Right ventricle myocardium superior (tissue), 1 donor: ENCODE measurements around the gene MGMT. TPM values are rescaled to one million over a fixed set of nuclear protein-coding genes. Genes with fewer than 3 reads are reported as not detected.

Source experiments
- ATAC-seq: fragments of 200-7000 bp; cut with Tn5 transposase; one replicate; pipeline ENCODE4 v1.9.1; 2020; ENCODE audit warnings: mild to moderate bottlenecking; ENCODE audit not compliant: poor library complexity
- DNase-seq: peaks from one replicate; pipeline ENCODE4 v3.0.0-alpha.2; 2020
- intact Hi-C: fragments of 100-400 bp; cut with DNase I; formaldehyde crosslinking; loops from one replicate; pipeline ENCODE4 v1.11.2; 2022
- total RNA-seq: library from RNA; stranded (reverse); fragmentation: NEBNext Ultra II Directional; extraction: Animal tissue kit (Norgen Biotek cat#: 25700); gene quantifications from one replicate; pipeline ENCODE4 v1.2.1, GENCODE V29; 2021
- donor health status: DM: no; HTN: yes; CAD: no; lungs with severe emphysema.

The MGMT gene
- total RNA-seq, 1 donor from 2014 or later: 16.6 TPM

DNA sequence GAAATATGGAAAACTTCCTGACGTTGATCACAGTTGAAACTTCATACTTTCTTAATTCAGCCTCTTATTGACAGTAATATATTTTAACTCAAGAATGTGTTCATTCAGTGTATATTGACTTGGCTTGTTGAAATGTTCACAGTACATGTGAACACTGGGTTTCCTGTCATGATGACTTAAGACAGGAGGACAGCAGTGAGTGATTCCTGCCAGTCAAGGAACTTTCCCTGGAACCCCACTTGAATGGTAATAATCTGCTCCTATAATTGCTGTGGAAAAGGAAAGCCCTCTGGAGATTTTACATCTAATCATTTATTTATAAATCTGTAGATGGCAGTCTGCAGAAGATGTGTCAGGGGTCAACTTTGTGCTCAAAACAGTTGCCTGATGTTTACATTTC is 216.5 kb downstream of the MGMT start:
- ATAC-seq: no peak
- no peak for DNase-seq
- intact Hi-C loops: no loop called here

DNA sequence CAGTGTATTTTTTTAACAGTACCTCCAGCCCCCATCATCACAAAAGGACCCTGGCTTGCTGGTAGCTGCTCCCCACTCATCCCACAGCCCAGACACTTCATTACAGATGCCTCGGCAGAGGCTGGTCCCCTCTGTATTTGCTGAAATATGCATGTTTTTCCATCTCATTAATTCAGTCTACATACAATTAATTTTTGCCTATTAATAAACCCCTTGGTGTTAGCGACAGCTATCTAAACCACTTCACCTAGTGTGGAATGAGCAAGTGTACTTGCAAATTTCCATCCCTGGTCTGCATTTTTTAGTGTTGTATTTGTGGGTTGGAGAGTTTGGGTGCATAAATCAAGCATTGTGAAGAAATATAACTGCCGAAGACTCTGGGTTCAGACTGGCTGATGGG is 216.9 kb downstream of the MGMT start:
- intact Hi-C loops: no loop called here
- DNase-seq (no peak), ATAC-seq (no peak)

DNA sequence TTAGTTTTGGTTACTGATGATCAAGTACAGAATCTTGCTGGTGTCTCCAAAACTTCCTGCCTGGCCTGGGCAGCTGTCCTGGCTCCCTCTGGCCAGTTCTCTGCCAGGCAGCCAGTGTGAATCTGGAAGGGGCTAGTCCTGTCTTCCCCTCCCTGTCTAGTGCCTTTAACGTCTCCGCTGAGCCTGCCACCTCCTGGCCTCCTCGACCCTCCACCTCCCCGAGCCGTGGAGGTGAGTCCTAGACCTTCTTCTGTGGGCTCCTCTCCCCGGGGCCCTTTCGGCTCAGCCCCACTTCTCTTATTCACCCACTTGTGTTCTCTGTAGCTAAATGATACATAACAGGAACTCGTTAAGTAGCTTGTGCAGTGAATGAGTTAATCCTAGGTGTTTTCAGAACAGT is 218.2 kb downstream of the MGMT start:
- DNase-seq (no peak), ATAC-seq (no peak)
- intact Hi-C loops: no loop called here

DNA sequence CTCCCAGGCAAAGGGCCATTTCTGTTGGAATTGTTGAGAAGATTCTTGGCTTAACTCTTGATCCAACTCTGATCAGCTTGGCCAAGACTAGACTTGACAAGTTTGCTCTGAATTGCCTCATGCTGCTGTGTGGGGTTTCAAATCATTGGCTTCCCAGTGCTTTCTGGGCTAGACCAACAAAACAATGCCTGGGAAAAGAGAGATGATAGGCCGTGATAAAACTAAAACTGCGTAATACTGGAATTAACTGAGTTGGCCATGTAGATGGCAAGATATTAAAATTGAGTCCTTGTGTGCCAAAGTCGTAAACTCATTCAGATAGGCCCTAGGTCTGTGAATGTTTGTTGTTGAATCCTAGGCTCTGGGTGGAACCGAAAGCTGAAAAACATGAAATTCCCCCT is 222.6 kb downstream of the MGMT start:
- intact Hi-C loops: no loop called here
- ATAC-seq (peak; percentile 68), DNase-seq (no peak)

- DNase-seq (no peak), ATAC-seq (no peak)
- intact Hi-C loops: no loop called here
Measured at GRCh38 chr10:129690248-129691070, 223.4 kb downstream of the MGMT start.

GRCh38 chr10:129692695-129693094 is 225.7 kb downstream of the MGMT start:
- intact Hi-C loops: no loop called here
- no peak for DNase-seq
- ATAC-seq: no peak

GRCh38 chr10:129693382-129693781 is 226.3 kb downstream of the MGMT start:
- ATAC-seq: no peak
- intact Hi-C loops: no loop called here

DNA sequence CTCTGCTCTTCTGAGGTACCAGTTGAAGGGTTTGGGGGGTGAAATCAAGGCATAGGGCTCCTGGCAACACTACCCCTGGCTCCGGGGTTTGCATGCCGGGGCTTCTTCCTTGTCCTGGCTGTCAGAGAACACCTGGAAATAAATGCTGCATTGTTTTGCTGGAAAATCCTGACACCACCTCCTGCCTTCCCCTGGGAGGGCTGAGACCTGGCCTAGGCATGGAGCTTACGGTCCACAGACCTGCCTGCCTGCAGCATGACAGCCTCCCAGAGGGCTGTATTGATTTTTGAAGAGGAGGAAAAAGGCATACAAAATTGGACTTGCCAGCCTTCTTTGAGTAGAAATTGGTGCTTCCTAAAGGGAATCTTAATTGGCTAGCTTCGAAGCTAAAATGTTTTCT is 227.1 kb downstream of the MGMT start:
- DNase-seq (no peak), ATAC-seq (peak; percentile 6)

More at GRCh38 chr10:129693382-129693781, 226.3 kb downstream of the MGMT start:
- DNase-seq: no peak

DNA sequence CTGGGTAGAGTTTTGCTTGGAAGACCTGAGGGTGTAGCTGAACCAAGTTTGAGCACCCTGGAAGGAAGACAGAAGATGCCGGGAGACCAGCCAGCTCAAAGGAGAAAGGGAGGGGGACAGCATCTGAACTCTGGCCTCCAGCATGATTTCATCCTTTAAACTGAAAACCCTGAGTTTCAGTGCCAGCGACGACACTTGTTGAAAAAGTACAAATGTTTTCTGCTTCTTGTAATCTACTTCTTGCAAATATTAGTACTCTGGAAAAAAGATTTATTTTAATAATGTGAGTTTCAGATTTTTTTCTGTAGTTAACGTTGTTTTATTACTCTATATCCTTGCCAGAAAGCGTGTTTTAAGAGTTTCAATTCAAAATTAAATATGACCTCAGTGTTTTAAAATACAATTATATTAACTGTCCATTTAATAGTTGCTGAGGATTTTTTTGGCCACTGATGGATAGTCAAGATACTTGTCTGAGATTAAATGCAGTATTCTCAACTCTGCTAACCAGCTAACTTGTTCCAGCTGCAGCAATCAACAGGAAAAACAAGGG is 227.7 kb downstream of the MGMT start:
- ATAC-seq: peak; percentile 92
- DNase-seq: peak; percentile 83
- intact Hi-C loops: no loop called here

More for the DNA sequence above, 227.1 kb downstream of the MGMT start:
- intact Hi-C loops: no loop called here

DNA sequence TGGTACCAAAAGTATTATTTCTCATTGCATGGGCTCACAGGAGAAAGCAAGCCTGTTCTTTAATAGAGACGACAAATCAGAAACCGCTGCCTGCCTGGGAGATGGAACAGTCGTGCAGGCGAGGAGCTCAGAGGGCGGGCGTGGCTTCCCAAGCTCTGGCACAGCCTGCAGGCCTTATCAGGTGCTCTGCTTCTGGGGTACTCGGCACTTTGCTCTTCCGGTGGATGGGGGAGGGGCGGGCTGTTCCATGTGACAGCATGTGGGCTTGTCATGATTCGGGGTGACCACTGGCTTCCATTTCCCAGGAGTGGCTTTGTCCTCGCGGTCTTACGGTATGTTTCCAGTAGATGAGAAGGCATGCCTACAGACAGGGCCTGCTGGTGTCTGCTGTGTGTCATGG is 228.6 kb downstream of the MGMT start:
- ATAC-seq (no peak), DNase-seq (no peak)
- intact Hi-C loops: no loop called here

DNA sequence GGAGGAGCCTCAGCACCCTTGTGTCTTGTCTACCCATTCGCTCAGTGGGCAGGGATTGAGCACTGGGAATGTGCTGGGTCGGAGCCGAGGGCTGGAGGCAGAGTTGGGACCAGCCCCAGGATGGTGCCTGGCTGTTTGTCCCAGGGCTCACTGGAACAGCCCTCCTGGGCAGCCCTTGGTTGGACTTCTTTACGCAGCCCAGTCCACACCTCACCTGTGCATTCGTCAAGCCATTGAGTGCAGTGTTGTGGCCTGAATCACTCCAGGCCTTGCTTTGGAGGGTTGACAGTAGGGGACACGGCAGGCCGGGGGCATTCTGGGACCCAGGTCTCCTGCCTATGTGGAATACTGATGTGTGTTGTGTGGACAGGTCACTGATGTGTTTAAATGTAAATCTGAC is 229.6 kb downstream of the MGMT start:
- no peak for ATAC-seq
- intact Hi-C loops: no loop called here

DNA sequence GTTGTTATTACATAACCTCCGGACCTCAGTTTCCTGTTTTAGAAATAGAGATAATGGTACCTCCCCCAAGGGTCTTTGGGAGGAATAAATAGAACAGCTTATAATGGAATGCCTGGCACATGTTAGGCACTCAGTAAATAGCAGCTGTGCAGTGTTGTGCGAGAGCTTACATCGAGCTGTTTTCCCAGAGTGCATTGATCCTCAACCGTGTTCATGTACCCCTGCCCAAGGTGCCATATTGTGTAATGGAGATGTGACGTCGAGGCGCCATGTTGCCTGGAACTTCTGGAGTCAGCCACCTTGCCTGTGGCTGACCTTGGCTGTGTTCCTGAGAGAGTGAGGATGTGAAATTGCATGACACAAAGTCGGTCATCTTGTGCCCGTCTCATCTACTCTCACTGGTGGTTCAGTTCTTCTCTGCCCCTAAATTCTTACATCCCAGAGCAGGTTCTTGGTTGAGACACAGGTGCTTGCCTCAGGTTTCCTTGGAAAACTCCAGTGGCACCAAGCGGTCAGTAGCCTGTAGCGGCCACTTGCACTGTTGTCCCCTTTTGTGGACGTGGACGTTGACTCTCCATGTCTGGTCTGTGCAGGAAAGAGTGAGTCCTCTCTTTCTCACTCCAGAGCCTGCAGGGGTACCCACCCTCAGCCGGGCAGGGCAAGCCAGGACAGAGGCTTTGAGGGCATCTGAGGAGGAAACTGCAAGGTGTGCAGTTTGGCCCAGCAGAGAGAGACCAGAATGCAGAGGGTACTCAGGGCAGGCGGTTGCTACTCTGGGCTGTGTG is 230.6 kb downstream of the MGMT start:
- DNase-seq (no peak), ATAC-seq (no peak)
- intact Hi-C loops: no loop called here

More for the DNA sequence above, 229.6 kb downstream of the MGMT start:
- DNase-seq: no peak

- no peak for DNase-seq
- intact Hi-C loops: no loop called here
- no peak for ATAC-seq
Measured at GRCh38 chr10:129699722-129700340, 232.8 kb downstream of the MGMT start.

GRCh38 chr10:129702605-129703004 is 235.6 kb downstream of the MGMT start:
- intact Hi-C loops: no loop called here
- ATAC-seq (no peak), DNase-seq (no peak)

DNA sequence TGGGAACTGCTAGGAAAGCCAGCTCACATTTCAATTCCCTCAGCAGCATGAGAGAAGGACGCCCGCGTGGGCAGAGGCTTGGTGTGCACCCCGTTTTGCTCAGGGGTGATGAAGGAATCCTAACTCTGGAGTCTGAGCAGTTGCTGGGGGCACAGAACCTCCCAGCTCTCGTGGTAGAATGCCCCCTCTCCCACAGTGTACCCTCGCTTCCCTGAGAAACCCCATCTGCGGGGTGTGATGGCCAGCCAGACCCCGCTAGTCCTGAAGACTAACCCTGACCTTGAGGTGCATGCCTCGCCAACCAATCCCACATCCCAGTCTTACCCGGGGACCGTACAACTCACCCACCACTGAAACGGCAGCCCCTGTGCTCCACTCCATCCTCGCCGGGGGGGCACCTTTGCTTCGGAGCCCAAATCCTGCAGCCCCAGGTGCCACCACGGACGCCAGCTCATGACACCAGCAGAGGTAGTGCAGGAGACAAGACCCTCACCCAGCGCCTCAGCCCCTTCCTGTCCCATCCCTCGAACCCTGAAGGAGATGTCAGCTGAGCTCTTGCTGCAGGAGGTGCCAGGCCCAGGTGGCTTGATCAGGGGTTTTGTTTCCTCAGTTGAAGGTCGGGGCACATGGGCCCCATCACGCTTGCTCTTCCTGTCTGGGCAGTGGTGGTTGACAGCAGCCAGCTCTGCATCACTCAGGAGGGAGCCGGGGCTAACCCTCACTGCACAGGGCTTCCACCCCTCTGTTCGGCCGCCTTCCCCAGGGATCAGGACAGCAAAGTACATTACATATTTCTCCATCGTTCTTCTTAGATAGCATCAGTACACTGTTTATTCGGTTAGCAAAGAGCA is 236.5 kb downstream of the MGMT start:
- DNase-seq (no peak), ATAC-seq (no peak)
- intact Hi-C loops: no loop called here

DNA sequence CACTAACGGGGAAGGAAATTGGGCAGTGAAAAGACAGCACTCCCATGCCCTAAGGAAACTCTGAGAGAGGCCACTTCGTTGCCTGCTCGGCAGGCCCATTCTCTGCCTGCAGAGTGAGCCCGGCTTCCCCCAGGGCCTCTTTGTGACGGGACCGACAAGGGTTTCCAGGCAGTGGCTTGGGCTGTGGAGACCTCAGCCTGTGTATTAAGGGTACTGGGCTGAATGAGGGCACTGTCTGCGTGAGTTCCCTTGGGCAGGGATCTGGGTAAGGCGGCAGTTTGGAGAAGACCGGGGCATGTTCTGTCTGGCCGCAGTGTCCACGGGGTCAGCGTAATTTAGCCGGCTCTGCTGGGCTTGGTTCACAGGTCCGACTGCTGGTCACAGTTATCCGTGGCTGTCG is 237.2 kb downstream of the MGMT start:
- ATAC-seq (no peak), DNase-seq (no peak)
- intact Hi-C loops: no loop called here

GRCh38 chr10:129704786-129705525 is 237.9 kb downstream of the MGMT start:
- intact Hi-C loops: no loop called here
- DNase-seq: no peak
- no peak for ATAC-seq

DNA sequence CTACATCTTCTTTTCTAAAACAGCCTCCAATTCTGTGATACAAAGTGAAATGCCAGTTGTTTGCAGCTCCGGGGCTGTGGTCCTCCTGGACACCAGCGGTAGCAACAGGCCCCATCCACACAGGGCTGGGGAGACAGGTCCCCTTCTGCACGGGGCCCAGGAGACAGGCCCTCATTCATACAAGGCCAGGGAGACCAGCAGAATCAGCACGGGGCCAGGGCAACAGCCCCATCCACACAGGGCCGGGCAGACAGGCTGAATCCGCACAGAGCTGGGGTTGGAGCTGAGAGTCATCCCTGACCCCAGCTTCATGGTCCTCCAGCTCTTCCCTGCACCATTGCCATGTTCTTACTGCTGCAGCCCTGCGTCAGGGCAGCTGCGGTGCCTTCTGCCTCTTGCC is 238.6 kb downstream of the MGMT start:
- intact Hi-C loops: no loop called here
- no peak for DNase-seq
- ATAC-seq: no peak
